B cell (primary cell): ENCODE data around the gene TIFAB. TPM values are rescaled to one million over a fixed set of nuclear protein-coding genes. Genes with fewer than 3 reads are reported as not detected.

Experiments
- ATAC-seq: fragments of 200-7000 bp; cut with Tn5 transposase; one replicate; pipeline ENCODE4 v1.10.0; 2021; ENCODE audit warnings: low read depth, mild to moderate bottlenecking, moderate number of reproducible peaks, moderate library complexity
- CTCF ChIA-PET: fragments of 350-600 bp; sonication (Branson Sonifier 250); formaldehyde crosslinking; loops from one replicate; lab custom pipeline; 2021; ENCODE audit warnings: antibody characterized with exemption, inconsistent platforms; lab: Charles Lee
- POLR2A ChIA-PET: fragments of 350-600 bp; sonication (Branson Sonifier 250); formaldehyde crosslinking; loops from one replicate; lab custom pipeline; 2021; ENCODE audit warnings: antibody characterized with exemption; lab: Charles Lee
- DNase-seq: peaks from one replicate; pipeline ENCODE4 v3.0.0; 2013
- H2AFZ ChIP-seq: 2 replicates; pipeline ENCODE4 v1.6.1; 2012; ENCODE audit warnings: mild to moderate bottlenecking, low read depth, low read length; ENCODE audit not compliant: insufficient read depth, poor library complexity, severe bottlenecking
- H3K27ac ChIP-seq, 2 donors: 1 replicate in 1 of 2; 2 replicates in 1 of 2; pipeline ENCODE4 v1.5.1; 2012 to 2013; ENCODE audit warnings: low read length in 2 of 2, mild to moderate bottlenecking in 2 of 2, moderate library complexity in 1 of 2
- H3K27me3 ChIP-seq, 4 experiments: fragments of 200-600 bp in 1 of 4; sonication (generic) in 1 of 4; replicated peaks in 1 of 4; 1 replicate in 2 of 4; 2 replicates in 2 of 4; pipeline versions ENCODE4 v1.6.1 to v1.7.0; 2013 to 2016; ENCODE audit warnings: low read length in 3 of 4, mild to moderate bottlenecking in 2 of 4, mixed read lengths in 1 of 4, moderate library complexity in 1 of 4; ENCODE audit not compliant: insufficient read depth in 4 of 4, control insufficient read depth in 3 of 4; ENCODE audit errors: control extremely low read depth in 1 of 4
- H3K36me3 ChIP-seq, 2 experiments: replicated peaks in 1 of 2; 1 replicate in 1 of 2; 2 replicates in 1 of 2; pipeline versions ENCODE4 v1.6.1 to v1.7.1; 2013; ENCODE audit warnings: low read length in 1 of 2; ENCODE audit not compliant: insufficient read depth in 2 of 2, control insufficient read depth in 1 of 2; ENCODE audit errors: control extremely low read depth in 1 of 2, extremely low read depth in 1 of 2
- H3K4me1 ChIP-seq, 2 donors: fragments of 200-600 bp in 1 of 2; sonication (generic) in 1 of 2; 1 replicate in 1 of 2; 2 replicates in 1 of 2; pipeline versions ENCODE4 v1.5.1 to v1.6.1; 2013 to 2017; ENCODE audit warnings: low read length in 2 of 2; ENCODE audit not compliant: control insufficient read depth in 2 of 2, insufficient read depth in 2 of 2
- H3K4me2 ChIP-seq: replicated peaks from 2 replicates; pipeline ENCODE3; 2012; ENCODE audit warnings: mild to moderate bottlenecking, low read depth, low read length; ENCODE audit not compliant: poor library complexity, severe bottlenecking
- H3K4me3 ChIP-seq, 5 experiments: fragments of 200-600 bp in 1 of 5; sonication (generic) in 1 of 5; 1 replicate in 3 of 5; 2 replicates in 2 of 5; pipeline versions ENCODE4 v1.5.1 to v1.7.0; 2011 to 2016; ENCODE audit warnings: low read length in 4 of 5, mild to moderate bottlenecking in 4 of 5, low read depth in 2 of 5, control low read depth in 1 of 5, moderate library complexity in 1 of 5; ENCODE audit not compliant: insufficient read depth in 1 of 5; ENCODE audit errors: control extremely low read depth in 1 of 5, extremely low read depth in 1 of 5
- H3K79me2 ChIP-seq: fragments of 200-600 bp; sonication (generic); one replicate; pipeline ENCODE4 v1.6.0; 2016; ENCODE audit warnings: low read length; ENCODE audit not compliant: control insufficient read depth, insufficient read depth
- H3K9ac ChIP-seq: fragments of 200-600 bp; sonication (generic); 2 replicates; pipeline ENCODE4 v1.6.1; 2017; ENCODE audit warnings: mild to moderate bottlenecking, low read length, moderate library complexity
- H3K9me3 ChIP-seq, 3 donors: one replicate each; pipeline versions ENCODE4 v1.6.1 to v1.7.1; 2013; ENCODE audit warnings: low read length in 2 of 3; ENCODE audit not compliant: control insufficient read depth in 2 of 3, insufficient read depth in 1 of 3; ENCODE audit errors: control extremely low read depth in 1 of 3
- H4K20me1 ChIP-seq: 2 replicates; pipeline ENCODE4 v1.6.0; 2012; ENCODE audit warnings: mild to moderate bottlenecking, low read length; ENCODE audit not compliant: insufficient read depth, control insufficient read depth, poor library complexity, severe bottlenecking
- H3K27ac Mint-ChIP-seq: one replicate; pipeline ENCODE4 v1.8.0; 2021; ENCODE audit warnings: mixed read lengths
- H3K27me3 Mint-ChIP-seq: one replicate; pipeline ENCODE4 v1.8.0; 2021; ENCODE audit warnings: mixed read lengths
- H3K4me1 Mint-ChIP-seq: one replicate; pipeline ENCODE4 v1.8.0; 2021; ENCODE audit warnings: mixed read lengths
- H3K4me3 Mint-ChIP-seq: one replicate; pipeline ENCODE4 v1.8.0; 2021; ENCODE audit warnings: mixed read lengths
- H3K9me3 Mint-ChIP-seq: one replicate; pipeline ENCODE4 v1.8.0; 2022; ENCODE audit warnings: mixed read lengths; ENCODE audit not compliant: insufficient read depth
- EZH2 ChIP-seq: IDR thresholded peaks from 2 replicates; pipeline ENCODE4 v1.6.1; 2012; ENCODE audit warnings: borderline replicate concordance, low read depth, mild to moderate bottlenecking, moderate library complexity, low read length; ENCODE audit not compliant: insufficient read depth, poor library complexity, severe bottlenecking
- WGBS: methylation state at CpG from one replicate; pipeline ENCODE4 v1.1.5; 2013; ENCODE audit warnings: missing lambda C conversion rate; ENCODE audit not compliant: insufficient coverage; 5-methylcytosine and 5-hydroxymethylcytosine counted together
- intact Hi-C: fragments of 100-400 bp; cut with micrococcal nuclease; formaldehyde crosslinking; loops from one replicate; pipeline ENCODE4 v1.10.0; 2022
- polyA plus RNA-seq: library from polyadenylated mRNA; depleted of rRNA; stranded (reverse); fragments of >200 nt; gene quantifications from 2 replicates; pipeline ENCODE4 v1.2.3, GENCODE V29; 2012
- total RNA-seq, 2 donors: library from RNA; stranded (reverse); fragments of 120-200 nt in 1 of 2; gene quantifications; 1 replicate in 1 of 2; 2 replicates in 1 of 2; pipeline versions ENCODE4 v1.2.3 to v1.2.4, GENCODE V29; 2013 to 2022
- TF ChIP-seq, protein P1 (sequence below): fragments of 200-600 bp; IDR thresholded peaks from one replicate; pipeline ENCODE4 v1.8.0; 2022; ENCODE audit warnings: antibody characterized with exemption, mild to moderate bottlenecking

TIFAB gene
- total and polyA plus RNA-seq, 2 donors (not counting 1 experiment from before 2014, with no cell fraction given) = not detected

DNA sequence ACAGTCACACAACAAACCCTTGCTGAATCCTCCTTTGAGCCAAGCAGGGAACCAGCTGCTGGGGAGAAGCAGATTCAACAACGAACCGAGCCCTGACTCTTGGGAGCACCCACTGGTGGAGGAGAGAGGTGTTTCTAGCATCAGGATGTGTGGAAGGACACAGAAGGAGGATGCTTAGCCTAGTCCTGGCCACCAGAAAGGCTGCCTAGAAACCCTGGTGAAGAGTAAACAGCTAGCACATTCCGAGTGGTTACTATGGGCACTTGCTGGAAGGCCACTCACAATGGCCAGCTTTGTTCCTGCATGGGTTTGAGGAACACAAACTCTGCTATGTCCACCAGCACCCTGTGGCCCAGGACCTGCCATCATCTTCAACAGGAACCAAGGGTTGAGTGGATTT lies 1.8 kb downstream of the TIFAB start:
- Histone ChIP-seq H3K9me3 (peaks cover 0 to 7% (median 0%) of the 10 kb centered on the region in 3 donors), H4K20me1 (no peaks in the 10 kb centered on the region), H2AFZ (no peak overlapping the region), H3K79me2 (no peaks in the 10 kb centered on the region), H3K27ac (no peak overlapping the region), H3K36me3 (no peaks in the 10 kb centered on the region), H3K27me3 (peaks cover 0 to 3% (median 0%) of the 10 kb centered on the region in 4 experiments), H3K4me1 (no peaks in the 10 kb centered on the region), H3K4me2 (no peak overlapping the region), H3K4me3 (no peak overlapping the region), H3K9ac (no peak overlapping the region)
- no peak overlapping the region for H3K27ac Mint-ChIP-seq
- H3K4me1 Mint-ChIP-seq = peaks cover 2% of the 10 kb centered on the region
- no peaks in the 10 kb centered on the region for H3K9me3 Mint-ChIP-seq
- DNase-seq (no peak), ATAC-seq (no peak)
- CTCF ChIA-PET = no interaction called here
- no peak for TF ChIP-seq EZH2
- TF ChIP-seq, protein P1, sequence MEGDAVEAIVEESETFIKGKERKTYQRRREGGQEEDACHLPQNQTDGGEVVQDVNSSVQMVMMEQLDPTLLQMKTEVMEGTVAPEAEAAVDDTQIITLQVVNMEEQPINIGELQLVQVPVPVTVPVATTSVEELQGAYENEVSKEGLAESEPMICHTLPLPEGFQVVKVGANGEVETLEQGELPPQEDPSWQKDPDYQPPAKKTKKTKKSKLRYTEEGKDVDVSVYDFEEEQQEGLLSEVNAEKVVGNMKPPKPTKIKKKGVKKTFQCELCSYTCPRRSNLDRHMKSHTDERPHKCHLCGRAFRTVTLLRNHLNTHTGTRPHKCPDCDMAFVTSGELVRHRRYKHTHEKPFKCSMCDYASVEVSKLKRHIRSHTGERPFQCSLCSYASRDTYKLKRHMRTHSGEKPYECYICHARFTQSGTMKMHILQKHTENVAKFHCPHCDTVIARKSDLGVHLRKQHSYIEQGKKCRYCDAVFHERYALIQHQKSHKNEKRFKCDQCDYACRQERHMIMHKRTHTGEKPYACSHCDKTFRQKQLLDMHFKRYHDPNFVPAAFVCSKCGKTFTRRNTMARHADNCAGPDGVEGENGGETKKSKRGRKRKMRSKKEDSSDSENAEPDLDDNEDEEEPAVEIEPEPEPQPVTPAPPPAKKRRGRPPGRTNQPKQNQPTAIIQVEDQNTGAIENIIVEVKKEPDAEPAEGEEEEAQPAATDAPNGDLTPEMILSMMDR = no peak
- H3K27me3 Mint-ChIP-seq = peaks cover 32% of the 10 kb centered on the region
- no peak overlapping the region for H3K4me3 Mint-ChIP-seq
- WGBS = 57% methylated on average over 3 of the region's 3 CpGs
- intact Hi-C loops = no loop called here
- POLR2A ChIA-PET = no interaction called here

DNA sequence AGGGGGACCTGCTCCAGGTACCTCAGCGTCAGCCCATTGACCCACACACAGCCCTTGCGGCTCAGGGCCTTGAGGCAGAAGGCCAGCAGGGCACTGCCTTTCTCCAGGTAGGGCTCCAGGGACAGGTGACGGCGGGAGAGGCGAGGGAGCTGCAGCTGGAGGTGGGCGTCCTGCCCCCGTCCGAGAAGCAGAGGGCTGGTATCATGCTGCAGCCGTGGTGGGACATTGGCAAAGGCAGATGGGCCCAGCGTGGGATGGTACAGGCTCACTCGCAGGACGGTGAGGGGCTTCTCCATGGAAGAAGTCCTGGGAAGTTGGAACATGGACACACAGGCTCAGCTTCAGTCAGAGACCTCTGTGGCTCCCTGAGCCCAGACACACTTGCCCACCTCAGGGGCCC lies 2.5 kb downstream of the TIFAB start:
- Histone ChIP-seq H3K4me1 (no peaks in the 10 kb centered on the region), H3K79me2 (no peaks in the 10 kb centered on the region), H3K27me3 (peaks cover 0 to 3% (median 0%) of the 10 kb centered on the region in 4 experiments), H3K36me3 (no peaks in the 10 kb centered on the region), H3K9me3 (peaks cover 0 to 7% (median 0%) of the 10 kb centered on the region in 3 donors), H3K4me3 (no peak overlapping the region), H4K20me1 (no peaks in the 10 kb centered on the region), H3K27ac (no peak overlapping the region), H2AFZ (no peak overlapping the region), H3K9ac (no peak overlapping the region), H3K4me2 (no peak overlapping the region)
- DNase-seq (no peak), ATAC-seq (no peak)
- Mint-ChIP-seq H3K4me3 (no peak overlapping the region), H3K9me3 (no peaks in the 10 kb centered on the region), H3K27ac (no peak overlapping the region), H3K27me3 (peaks cover 33% of the 10 kb centered on the region), H3K4me1 (peaks cover 2% of the 10 kb centered on the region)
- ChIA-PET POLR2A (no interaction called here), CTCF (interaction anchor here (1.3 to 1.4 kb wide), 2 partner anchors 11 to 116 kb away, joined by 3 to 4 read pairs; no protein-coding TSS in a partner anchor)
- TF ChIP-seq, protein P1 = no peak
- no peak for TF ChIP-seq EZH2
- WGBS = 98% methylated on average over 12 of the region's 12 CpGs
- intact Hi-C loops = no loop called here
